Measurements from ENCODE around the gene ADAMTS2.

DNA sequence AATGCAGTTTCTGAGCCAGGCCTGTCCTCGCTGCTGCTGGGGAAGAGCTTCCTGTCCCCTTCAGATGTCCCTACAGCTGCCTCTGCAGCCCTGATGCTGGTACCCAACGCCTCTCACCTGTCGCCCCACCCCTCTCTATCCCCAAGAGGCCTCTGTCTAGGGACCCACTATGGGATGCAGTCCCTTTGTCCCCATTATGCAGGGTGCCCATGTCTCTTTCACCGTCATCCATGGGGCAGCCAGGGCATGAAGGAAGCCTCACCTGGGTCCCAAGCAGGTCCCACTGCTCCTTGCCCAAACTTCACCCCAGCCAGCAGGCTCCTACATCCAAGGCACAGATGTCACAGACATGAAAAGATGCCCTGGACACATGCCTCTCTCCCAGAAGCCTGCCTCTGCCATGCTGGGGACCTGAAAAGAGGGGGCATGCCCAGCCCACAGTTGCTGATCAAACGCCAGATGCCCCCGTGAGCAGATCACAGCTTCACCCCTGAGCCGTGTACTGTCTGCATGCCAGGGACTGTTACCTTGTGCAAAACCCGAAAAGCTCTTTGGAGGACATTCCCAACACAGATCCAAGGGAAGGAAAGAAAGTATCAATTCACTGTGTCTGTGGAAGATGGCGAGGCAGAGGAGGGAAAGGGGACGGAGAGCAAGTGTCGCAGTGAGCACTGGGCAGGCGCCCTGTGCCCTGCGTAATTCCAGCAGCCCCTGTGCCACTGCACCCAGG, 81.0 kb downstream of the ADAMTS2 start:
- TF ChIP-seq, protein P1, sequence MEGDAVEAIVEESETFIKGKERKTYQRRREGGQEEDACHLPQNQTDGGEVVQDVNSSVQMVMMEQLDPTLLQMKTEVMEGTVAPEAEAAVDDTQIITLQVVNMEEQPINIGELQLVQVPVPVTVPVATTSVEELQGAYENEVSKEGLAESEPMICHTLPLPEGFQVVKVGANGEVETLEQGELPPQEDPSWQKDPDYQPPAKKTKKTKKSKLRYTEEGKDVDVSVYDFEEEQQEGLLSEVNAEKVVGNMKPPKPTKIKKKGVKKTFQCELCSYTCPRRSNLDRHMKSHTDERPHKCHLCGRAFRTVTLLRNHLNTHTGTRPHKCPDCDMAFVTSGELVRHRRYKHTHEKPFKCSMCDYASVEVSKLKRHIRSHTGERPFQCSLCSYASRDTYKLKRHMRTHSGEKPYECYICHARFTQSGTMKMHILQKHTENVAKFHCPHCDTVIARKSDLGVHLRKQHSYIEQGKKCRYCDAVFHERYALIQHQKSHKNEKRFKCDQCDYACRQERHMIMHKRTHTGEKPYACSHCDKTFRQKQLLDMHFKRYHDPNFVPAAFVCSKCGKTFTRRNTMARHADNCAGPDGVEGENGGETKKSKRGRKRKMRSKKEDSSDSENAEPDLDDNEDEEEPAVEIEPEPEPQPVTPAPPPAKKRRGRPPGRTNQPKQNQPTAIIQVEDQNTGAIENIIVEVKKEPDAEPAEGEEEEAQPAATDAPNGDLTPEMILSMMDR (IDR thresholded peaks at IDR 0.05; ENCODE audit: insufficient read depth, low read depth, low read length), result no peak
- no peak for TF ChIP-seq EZH2 (IDR thresholded peaks at IDR 0.05; ENCODE audit: insufficient read depth, low read length)

Data from astrocyte (in vitro differentiated cells and primary cell).